PC-9 (cell line): ENCODE data around the gene ABL2.

ENCODE experiments used
- CTCF ChIP-seq: fragments of 200-600 bp; sonication (generic); conservative IDR thresholded peaks from 2 replicates; pipeline ENCODE4 v1.6.1; 2017; ENCODE audit warnings: mixed run types, antibody characterized with exemption, mild to moderate bottlenecking, moderate library complexity
- EZH2 ChIP-seq: fragments of 200-600 bp; sonication (generic); IDR thresholded peaks from 2 replicates; pipeline ENCODE4 v1.8.0; 2017; ENCODE audit warnings: antibody characterized with exemption, low read depth

GRCh38 chr1:179145521-179145920, 84.0 kb downstream of the ABL2 start:
- TF ChIP-seq CTCF (no peak), EZH2 (no peak)
